HG02870 (cell line): ENCODE measurements around the gene GRAP2.
"Not testable (repeated sequence)": the region's sequence is repeated elsewhere in the genome, so short reads cannot be mapped to it uniquely, and the experiment has no call there.

Source experiments
- ATAC-seq: cut with Tn5 transposase; IDR thresholded peaks from one replicate; pipeline ENCODE4 v1.9.1; 2021; ENCODE audit warnings: mild to moderate bottlenecking, moderate library complexity; ENCODE audit not compliant: unreplicated experiment

GRAP2 gene

GRCh38 chr22:39942439-39943230, 41.8 kb downstream of the GRAP2 start:
- no peak for ATAC-seq

DNA sequence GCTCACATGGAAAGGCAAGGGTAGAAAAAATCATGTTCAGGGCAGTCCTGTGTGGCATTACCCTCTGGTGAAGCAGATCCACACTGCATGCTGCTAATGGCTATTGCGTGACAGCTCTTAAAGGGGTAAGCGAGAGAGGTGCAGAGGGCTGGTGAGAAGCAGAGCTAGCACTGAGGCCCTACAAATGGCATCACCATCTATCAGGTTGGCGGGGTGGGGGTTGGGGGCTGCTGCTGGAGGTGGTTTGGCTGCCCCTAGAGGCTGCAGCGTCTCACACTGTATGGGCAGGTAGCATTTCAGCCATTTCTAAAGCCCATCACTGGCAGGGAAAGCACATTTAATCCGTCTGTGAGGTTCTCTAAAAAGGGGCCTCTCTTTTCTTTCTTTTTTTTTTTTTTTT, 42.5 kb downstream of the GRAP2 start:
- no peak for ATAC-seq

- ATAC-seq, result no peak
These were observed 43.3 kb downstream of the GRAP2 start for GRCh38 chr22:39943953-39944872.

GRCh38 chr22:39946126-39946502, 45.2 kb downstream of the GRAP2 start:
- ATAC-seq, result no peak

DNA sequence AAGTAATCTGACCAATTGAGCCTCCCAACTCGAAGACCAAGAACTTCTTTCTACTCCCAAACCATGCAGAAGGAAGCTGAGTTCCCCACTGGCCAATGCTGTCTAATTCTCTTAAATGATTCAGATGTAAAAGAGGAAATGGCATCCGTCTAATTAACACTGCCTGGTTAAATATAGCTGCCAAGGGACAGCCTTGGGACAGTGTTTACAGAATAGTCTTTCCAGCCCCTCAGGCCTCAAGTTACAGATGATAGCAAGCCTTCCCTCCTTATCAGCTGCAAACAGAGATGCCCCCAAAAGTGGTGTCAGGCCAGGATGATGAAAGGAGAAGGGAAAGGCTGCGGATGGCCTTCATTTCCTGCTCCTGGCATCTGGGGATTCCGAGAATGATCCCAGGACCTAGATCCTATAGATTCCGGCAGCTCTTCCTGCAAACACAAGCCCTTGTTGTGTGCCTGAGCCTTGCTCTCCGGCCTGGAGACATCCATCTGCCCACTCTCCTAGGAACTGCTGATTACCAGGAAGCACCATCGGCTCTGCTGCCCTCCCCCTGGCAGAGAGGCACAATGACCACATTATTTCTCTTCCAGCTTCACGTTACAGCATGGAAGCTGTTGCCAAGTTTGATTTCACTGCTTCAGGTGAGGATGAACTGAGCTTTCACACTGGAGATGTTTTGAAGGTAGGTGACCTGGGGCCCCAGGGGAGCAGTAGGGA, 45.8 kb downstream of the GRAP2 start:
- no peak for ATAC-seq

DNA sequence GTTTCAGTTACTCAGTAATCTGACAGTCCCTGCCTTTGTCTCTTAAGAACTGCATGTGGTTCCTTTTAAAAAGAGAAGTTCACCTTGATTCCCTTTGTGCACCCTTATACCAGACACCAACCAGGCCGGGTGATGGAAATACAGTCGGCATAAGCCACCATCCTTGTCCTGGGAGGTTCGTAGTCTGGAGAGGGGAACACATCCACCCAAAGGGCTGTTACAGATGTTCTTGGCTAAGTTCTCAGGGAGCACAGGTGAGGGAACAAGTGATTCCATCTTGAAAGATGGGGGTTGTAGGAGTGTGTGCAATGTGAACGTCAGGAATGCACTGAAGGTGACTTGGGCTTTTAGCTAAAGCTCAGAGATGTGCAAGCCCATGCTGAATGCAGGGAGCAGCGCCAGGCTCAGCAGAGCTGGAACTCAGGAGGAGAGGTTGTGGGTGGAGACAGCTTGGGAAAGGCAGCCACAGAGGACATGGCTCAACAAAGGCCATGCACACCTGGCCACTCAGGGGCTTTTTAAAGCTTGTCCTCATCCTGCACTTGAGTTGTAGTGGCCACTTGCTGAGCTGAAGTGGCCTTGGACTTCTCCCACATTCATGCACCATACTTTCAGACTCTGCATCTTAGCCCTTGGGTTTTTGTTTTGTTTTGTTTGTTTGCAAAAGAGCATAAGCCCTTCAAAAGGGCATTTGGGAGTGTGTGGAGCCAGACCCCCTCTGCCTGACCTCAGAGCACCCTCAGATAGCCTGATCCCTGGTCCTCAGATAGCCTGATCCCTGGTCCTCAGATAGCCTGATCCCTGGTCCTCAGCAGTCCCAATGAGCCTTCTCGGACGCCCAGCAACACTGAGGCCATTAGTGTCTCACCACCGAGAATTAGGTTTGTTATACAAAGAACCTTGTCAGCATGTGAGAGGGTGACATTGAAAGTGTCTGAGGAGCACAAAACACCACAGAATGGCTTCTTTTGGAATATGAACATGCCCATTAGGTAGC, 46.6 kb downstream of the GRAP2 start:
- ATAC-seq, result no peak

GRCh38 chr22:39949964-39950737, 49.3 kb downstream of the GRAP2 start:
- no peak for ATAC-seq

- ATAC-seq, result not testable (repeated sequence)
These were observed 50.9 kb downstream of the GRAP2 start for GRCh38 chr22:39951603-39952293.

- no peak for ATAC-seq
These were observed 51.5 kb downstream of the GRAP2 start for GRCh38 chr22:39952347-39952746.

- no peak for ATAC-seq
These were observed 52.2 kb downstream of the GRAP2 start for GRCh38 chr22:39953101-39953500.

DNA sequence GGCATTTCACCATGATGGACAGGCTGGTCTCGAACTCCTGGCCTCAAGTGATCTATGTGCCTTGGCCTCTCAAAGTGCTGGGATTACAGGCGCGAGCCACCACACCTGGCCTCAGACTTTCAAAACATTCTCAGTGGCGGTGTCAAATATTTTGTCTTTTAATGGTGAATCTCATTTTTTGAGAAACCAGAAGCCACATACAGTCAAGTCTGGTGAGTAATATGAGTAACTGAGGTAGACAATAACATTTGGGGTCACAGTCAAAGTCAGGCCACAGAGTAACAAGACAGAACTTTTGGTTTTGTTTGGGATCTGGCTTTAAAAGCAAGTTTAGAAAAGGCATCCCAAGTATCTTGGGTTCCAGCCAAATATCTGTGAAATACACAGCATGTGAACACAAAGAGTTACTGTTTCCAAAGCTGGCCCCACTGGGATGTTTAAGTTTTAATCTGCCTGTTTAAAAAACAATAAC, 53.7 kb downstream of the GRAP2 start:
- ATAC-seq, result no peak

DNA sequence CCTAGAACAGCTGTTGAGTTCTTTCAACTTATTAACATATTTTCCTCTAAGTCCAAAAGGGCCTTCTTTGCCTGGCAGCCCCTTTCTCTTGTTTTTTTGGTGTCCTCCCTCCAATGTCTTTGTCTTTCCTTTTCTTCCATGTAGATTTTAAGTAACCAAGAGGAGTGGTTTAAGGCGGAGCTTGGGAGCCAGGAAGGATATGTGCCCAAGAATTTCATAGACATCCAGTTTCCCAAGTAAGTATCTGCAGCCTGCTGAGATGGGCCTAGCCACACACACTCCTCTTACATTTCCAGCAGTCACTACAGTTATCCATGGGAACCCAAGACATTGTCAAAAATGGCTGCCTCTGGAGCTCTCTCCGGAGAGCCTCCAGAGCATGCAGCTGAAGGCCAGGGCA, 54.8 kb downstream of the GRAP2 start:
- no peak for ATAC-seq

DNA sequence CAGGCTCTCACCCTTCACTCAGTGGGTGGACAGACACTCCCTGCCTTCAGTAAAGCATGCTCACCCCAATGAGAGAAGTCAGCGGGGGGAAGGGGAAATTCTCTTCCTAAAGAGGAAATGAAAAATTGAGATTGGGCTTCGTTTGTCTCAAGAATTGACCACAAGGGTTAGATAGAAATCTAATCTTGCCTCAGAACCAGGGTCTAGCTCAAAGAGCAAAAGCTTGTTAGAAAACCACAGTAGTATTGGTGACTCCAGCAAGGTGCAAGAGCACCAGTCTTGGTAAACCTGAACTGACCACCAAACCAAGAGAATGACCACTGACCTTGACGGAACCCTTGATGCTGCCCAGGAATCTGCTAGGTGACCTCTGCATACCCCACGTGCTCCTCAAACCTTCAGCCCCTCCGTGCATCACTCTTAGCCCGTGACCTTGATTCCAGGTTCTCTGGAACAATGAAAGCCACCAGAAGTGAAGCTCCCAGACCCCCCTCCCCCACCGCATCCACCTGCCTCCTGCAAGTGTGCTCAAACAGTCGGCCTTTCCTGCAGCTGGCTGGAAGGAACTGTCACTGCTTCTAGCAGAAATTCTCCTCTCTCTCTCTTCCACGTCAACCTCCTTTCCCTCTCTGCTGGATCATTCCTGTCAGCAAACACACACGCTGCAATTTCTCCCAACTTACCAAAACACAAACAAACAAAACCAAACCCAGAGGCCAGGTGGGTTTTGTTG, 56.2 kb downstream of the GRAP2 start:
- peak; percentile 41 for ATAC-seq

- no peak for ATAC-seq
These were observed 57.3 kb downstream of the GRAP2 start for GRCh38 chr22:39958009-39958711.

DNA sequence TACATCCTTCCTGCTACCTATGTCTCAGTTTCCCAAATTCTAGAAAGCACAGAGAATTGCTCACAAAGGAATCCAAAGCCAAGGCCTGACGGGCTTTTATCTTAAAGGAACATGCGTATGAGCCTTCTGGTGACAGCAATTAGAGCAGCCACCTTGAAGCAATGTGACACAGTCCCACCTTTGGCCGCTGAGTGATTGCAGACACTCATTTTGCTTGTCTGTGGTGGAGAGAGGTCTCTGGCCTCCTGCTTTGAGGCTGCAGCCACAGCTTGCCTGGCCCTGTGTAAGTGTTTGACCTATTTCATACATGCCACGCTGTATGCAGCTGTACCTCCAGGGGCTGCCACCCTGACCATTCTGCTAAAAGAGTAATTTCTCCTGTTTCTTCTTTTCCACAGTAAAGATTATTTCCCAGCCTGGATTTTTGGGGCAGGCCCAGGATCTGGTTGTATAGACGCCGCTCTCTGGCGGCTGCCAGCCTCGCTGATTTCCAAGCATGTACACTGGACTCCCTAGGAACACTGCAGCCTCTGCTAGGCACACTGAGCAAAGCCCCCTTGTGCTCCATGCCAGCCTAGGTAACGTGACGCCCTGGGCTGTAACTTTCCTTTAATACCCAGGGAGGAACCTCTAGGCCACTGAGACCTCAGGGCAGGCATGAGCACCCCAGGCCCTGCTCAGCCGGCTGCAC, 58.2 kb downstream of the GRAP2 start:
- ATAC-seq, result no peak

- ATAC-seq, result no peak
These were observed 59.0 kb downstream of the GRAP2 start, which contains the start of gene TMA7B for GRCh38 chr22:39959640-39960447. Gene TMA7B, plus strand, starts transcription at chr22:39960397. Its CDS starts 3,978 bp downstream, at chr22:39964375.
